Panc1 (cell line): Measurements from ENCODE around the gene GPATCH8. TPM values are rescaled to one million over a fixed set of nuclear protein-coding genes. Genes with fewer than 3 reads are reported as not detected.

Experiments used
- ATAC-seq: fragments of 200-7000 bp; cut with Tn5 transposase; 2 replicates; pipeline ENCODE4 v1.9.1; 2020; ENCODE audit warnings: mild to moderate bottlenecking, moderate library complexity
- BruUV-seq: library from RNA; stranded (reverse); fragments of 400-500 nt; replicated peaks from 2 replicates; lab custom pipeline; 2021; lab: Mats Ljungman, UMichigan
- CTCF ChIA-PET: fragments of 300-600 bp; sonication (Branson Sonifier 250); formaldehyde crosslinking; loops from one replicate; lab custom pipeline; 2022; ENCODE audit warnings: antibody characterized with exemption; lab: Charles Lee
- POLR2A ChIA-PET: fragments of 300-600 bp; sonication (Branson Sonifier 250); formaldehyde crosslinking; loops from one replicate; lab custom pipeline; 2022; ENCODE audit warnings: antibody characterized with exemption; lab: Charles Lee
- DNase-seq: peaks from one replicate; pipeline ENCODE4 v3.0.0-alpha.2; 2010; ENCODE audit warnings: low read depth, low spot score
- H3K27ac ChIP-seq: 2 replicates; pipeline ENCODE4 v1.5.1; 2011; ENCODE audit warnings: mild to moderate bottlenecking, low read length, inconsistent platforms
- H3K27me3 ChIP-seq: fragments of 200-500 bp; sonication (Bioruptor generic); 2 replicates; pipeline ENCODE4 v1.6.0; 2014; ENCODE audit warnings: low read length, inconsistent platforms; ENCODE audit not compliant: control insufficient read depth, insufficient read depth
- H3K36me3 ChIP-seq: fragments of 200-500 bp; sonication (Bioruptor generic); 2 replicates; pipeline ENCODE4 v1.5.1; 2014; ENCODE audit warnings: inconsistent platforms, mild to moderate bottlenecking, low read length, moderate library complexity; ENCODE audit not compliant: control insufficient read depth, insufficient read depth
- H3K4me1 ChIP-seq: 2 replicates; pipeline ENCODE4 v1.5.1; 2011; ENCODE audit warnings: inconsistent platforms, mild to moderate bottlenecking, low read length, moderate library complexity; ENCODE audit not compliant: control insufficient read depth, insufficient read depth
- H3K4me3 ChIP-seq, 2 experiments: 2 replicates each; pipeline ENCODE4 v1.5.1; 2011 to 2012; ENCODE audit warnings: low read depth in 2 of 2, low read length in 2 of 2, mild to moderate bottlenecking in 2 of 2, inconsistent platforms in 1 of 2, moderate library complexity in 1 of 2
- H3K9me3 ChIP-seq: fragments of 200-500 bp; sonication (Bioruptor generic); 2 replicates; pipeline ENCODE4 v1.5.1; 2014; ENCODE audit warnings: low read depth, mild to moderate bottlenecking, inconsistent platforms, low read length, moderate library complexity; ENCODE audit not compliant: control insufficient read depth, insufficient read depth
- CTCF ChIP-seq: fragments of 450-650 bp; IDR thresholded peaks from 2 replicates; pipeline ENCODE4 v1.5.1; 2017; ENCODE audit warnings: mild to moderate bottlenecking
- POLR2AphosphoS5 ChIP-seq: IDR thresholded peaks from 2 replicates; pipeline ENCODE4 v1.6.1; 2012; ENCODE audit warnings: mild to moderate bottlenecking, low read depth, low read length, moderate library complexity
- SIN3A ChIP-seq: IDR thresholded peaks from 2 replicates; pipeline ENCODE4 v1.6.1; 2012; ENCODE audit warnings: low read depth, mild to moderate bottlenecking, low read length, moderate library complexity, borderline replicate concordance; ENCODE audit not compliant: insufficient read depth
- TCF7L2 ChIP-seq: IDR thresholded peaks from 2 replicates; pipeline ENCODE4 v1.6.1; 2011; ENCODE audit warnings: mild to moderate bottlenecking, low read depth, low read length, inconsistent platforms
- in situ Hi-C: cut with HindIII; loops from 2 replicates; pipeline ENCODE4 v1.10.0; 2016; ENCODE audit warnings: low sequenced_read_pairs, low pct_unique_long_range_greater_than_20kb
- intact Hi-C: fragments of 100-400 bp; cut with micrococcal nuclease; formaldehyde crosslinking; loops from one replicate; pipeline ENCODE4 v1.10.0; 2022; ENCODE audit not compliant: unreplicated experiment
- total RNA-seq: library from RNA; stranded (reverse); gene quantifications from one replicate; pipeline ENCODE4 v1.2.1, GENCODE V29; 2021; ENCODE audit not compliant: unreplicated experiment
- TF ChIP-seq, protein P1 (sequence below), 2 experiments: IDR thresholded peaks; 2 replicates each; pipeline ENCODE4 v1.6.1; 2011 to 2012; ENCODE audit warnings: low read depth in 2 of 2, control low read depth in 1 of 2, low read length in 1 of 2, mild to moderate bottlenecking in 1 of 2, moderate library complexity in 1 of 2; ENCODE audit not compliant: insufficient read depth in 1 of 2

GPATCH8 gene
- total RNA-seq, 1 experiment from 2014 or later, result 30.8 TPM

DNA sequence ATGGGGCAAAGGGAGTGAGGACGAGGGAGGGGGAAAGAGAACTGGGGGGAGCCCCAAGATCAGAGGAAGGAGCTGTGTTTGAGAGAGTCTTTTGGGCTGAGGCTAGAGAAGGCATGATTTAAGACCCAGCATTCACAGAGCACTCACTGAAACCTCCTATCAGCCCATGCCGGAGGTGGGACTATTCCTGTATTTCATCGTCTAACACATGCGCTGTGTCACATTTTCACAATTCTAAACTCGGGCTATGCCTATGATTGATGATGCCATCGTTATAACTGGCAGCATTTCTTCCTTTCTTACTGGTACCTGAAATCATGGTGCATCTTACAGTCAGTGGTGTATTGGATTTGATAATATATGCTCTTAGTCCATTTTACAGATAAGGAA lies 143.1 kb downstream of the GPATCH8 start:
- POLR2A ChIA-PET, result no interaction called here
- TF ChIP-seq CTCF (no peak), POLR2AphosphoS5 (no peak), SIN3A (no peak), TCF7L2 (no peak)
- TF ChIP-seq, protein P1, sequence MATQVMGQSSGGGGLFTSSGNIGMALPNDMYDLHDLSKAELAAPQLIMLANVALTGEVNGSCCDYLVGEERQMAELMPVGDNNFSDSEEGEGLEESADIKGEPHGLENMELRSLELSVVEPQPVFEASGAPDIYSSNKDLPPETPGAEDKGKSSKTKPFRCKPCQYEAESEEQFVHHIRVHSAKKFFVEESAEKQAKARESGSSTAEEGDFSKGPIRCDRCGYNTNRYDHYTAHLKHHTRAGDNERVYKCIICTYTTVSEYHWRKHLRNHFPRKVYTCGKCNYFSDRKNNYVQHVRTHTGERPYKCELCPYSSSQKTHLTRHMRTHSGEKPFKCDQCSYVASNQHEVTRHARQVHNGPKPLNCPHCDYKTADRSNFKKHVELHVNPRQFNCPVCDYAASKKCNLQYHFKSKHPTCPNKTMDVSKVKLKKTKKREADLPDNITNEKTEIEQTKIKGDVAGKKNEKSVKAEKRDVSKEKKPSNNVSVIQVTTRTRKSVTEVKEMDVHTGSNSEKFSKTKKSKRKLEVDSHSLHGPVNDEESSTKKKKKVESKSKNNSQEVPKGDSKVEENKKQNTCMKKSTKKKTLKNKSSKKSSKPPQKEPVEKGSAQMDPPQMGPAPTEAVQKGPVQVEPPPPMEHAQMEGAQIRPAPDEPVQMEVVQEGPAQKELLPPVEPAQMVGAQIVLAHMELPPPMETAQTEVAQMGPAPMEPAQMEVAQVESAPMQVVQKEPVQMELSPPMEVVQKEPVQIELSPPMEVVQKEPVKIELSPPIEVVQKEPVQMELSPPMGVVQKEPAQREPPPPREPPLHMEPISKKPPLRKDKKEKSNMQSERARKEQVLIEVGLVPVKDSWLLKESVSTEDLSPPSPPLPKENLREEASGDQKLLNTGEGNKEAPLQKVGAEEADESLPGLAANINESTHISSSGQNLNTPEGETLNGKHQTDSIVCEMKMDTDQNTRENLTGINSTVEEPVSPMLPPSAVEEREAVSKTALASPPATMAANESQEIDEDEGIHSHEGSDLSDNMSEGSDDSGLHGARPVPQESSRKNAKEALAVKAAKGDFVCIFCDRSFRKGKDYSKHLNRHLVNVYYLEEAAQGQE (IDR thresholded peaks at IDR 0.05; ENCODE audit: insufficient read depth in 1 of 2, low read depth in 2 of 2, low read length in 1 of 2), result no peak
- H3K4me1 ChIP-seq, result peaks cover 6% of the 10 kb centered on the region; the same call in 1 of the 2 replicates
- no peaks in the 10 kb centered on the region for H3K27me3 ChIP-seq
- H3K9me3 ChIP-seq, result no peaks in the 10 kb centered on the region
- H3K4me3 ChIP-seq, result no peak overlapping the region
- intact Hi-C loops (no loop called here), in situ Hi-C loops (no loop called here)
- CTCF ChIA-PET, result interaction anchor here (0.9 kb wide), 1 partner anchor 124 kb away, joined by 3 read pairs; no protein-coding TSS in a partner anchor
- no peak overlapping the region for H3K27ac ChIP-seq
- BruUV-seq, result no TSS peak
- no peaks in the 10 kb centered on the region for H3K36me3 ChIP-seq
- DNase-seq, result no peak
- ATAC-seq, result no peak

GRCh38 chr17:44359458-44360143 lies 143.6 kb downstream of the GPATCH8 start:
- intact Hi-C loops (no loop called here), in situ Hi-C loops (no loop called here)
- TF ChIP-seq POLR2AphosphoS5 (no peak), CTCF (no peak), TCF7L2 (no peak), SIN3A (no peak)
- TF ChIP-seq, protein P1 (IDR thresholded peaks at IDR 0.05; ENCODE audit: insufficient read depth in 1 of 2, low read depth in 2 of 2, low read length in 1 of 2), result no peak

More at GRCh38 chr17:44359458-44360143, 143.6 kb downstream of the GPATCH8 start:
- BruUV-seq, result no TSS peak
- H3K9me3 ChIP-seq, result no peaks in the 10 kb centered on the region
- no peak overlapping the region for H3K27ac ChIP-seq
- CTCF ChIA-PET, result interaction anchor here (0.6 to 0.9 kb wide), 2 partner anchors 125 to 214 kb away, joined by 3 read pairs; no protein-coding TSS in a partner anchor
- POLR2A ChIA-PET, result no interaction called here
- no peak for DNase-seq
- H3K4me3 ChIP-seq, result no peak overlapping the region
- no peaks in the 10 kb centered on the region for H3K27me3 ChIP-seq
- H3K4me1 ChIP-seq, result peaks cover 6% of the 10 kb centered on the region; the same call in 1 of the 2 replicates
- no peak for ATAC-seq
- H3K36me3 ChIP-seq, result no peaks in the 10 kb centered on the region
